ENCODE results near the gene SERPINB1.

GRCh38 chr6:2883673-2884072 lies 42.0 kb upstream of the SERPINB1 start:
- TF ChIP-seq, protein P1, sequence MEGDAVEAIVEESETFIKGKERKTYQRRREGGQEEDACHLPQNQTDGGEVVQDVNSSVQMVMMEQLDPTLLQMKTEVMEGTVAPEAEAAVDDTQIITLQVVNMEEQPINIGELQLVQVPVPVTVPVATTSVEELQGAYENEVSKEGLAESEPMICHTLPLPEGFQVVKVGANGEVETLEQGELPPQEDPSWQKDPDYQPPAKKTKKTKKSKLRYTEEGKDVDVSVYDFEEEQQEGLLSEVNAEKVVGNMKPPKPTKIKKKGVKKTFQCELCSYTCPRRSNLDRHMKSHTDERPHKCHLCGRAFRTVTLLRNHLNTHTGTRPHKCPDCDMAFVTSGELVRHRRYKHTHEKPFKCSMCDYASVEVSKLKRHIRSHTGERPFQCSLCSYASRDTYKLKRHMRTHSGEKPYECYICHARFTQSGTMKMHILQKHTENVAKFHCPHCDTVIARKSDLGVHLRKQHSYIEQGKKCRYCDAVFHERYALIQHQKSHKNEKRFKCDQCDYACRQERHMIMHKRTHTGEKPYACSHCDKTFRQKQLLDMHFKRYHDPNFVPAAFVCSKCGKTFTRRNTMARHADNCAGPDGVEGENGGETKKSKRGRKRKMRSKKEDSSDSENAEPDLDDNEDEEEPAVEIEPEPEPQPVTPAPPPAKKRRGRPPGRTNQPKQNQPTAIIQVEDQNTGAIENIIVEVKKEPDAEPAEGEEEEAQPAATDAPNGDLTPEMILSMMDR (IDR thresholded peaks at IDR 0.05) = no peak
- TF ChIP-seq POLR2A (IDR thresholded peaks at IDR 0.05) (no peak), EP300 (IDR thresholded peaks at IDR 0.05) (no peak)
